CMK (cell line): ENCODE measurements around the gene LDB2.
A peak's percentile ranks its signal among the peaks of the same experiment; 100 is the strongest.
"Not testable (repeated sequence)": the region's sequence is repeated elsewhere in the genome, so short reads cannot be mapped to it uniquely, and the experiment has no call there.

ENCODE experiments used
- DNase-seq: peaks from one replicate; pipeline ENCODE4 v3.0.0-alpha.2; 2010; ENCODE audit warnings: low read depth

The LDB2 gene

GRCh38 chr4:16897991-16898827, at the start of gene LDB2:
Gene LDB2 (minus strand): TSS chr4:16898645.
- no peak for DNase-seq

- no peak for DNase-seq
Measured at GRCh38 chr4:16942491-16942890, 44.0 kb upstream of the LDB2 start.

GRCh38 chr4:16939178-16939577, 40.7 kb upstream of the LDB2 start:
- DNase-seq = no peak

GRCh38 chr4:16938512-16939040, 40.1 kb upstream of the LDB2 start:
- DNase-seq = no peak

- no peak for DNase-seq
Measured at GRCh38 chr4:16931339-16932305, 33.2 kb upstream of the LDB2 start.

GRCh38 chr4:16926214-16926613, 27.8 kb upstream of the LDB2 start:
- DNase-seq = no peak

- not testable (repeated sequence) for DNase-seq
Measured at GRCh38 chr4:16918716-16919115, 20.3 kb upstream of the LDB2 start.

GRCh38 chr4:16916719-16917337, 18.4 kb upstream of the LDB2 start:
- peak; percentile 42 for DNase-seq

- DNase-seq = no peak
Measured at GRCh38 chr4:16916031-16916430, 17.6 kb upstream of the LDB2 start.

GRCh38 chr4:16914208-16914607, 15.8 kb upstream of the LDB2 start:
- DNase-seq = no peak

GRCh38 chr4:16912896-16913295, 14.5 kb upstream of the LDB2 start:
- no peak for DNase-seq

- no peak for DNase-seq
Measured at GRCh38 chr4:16909281-16909680, 10.8 kb upstream of the LDB2 start.

GRCh38 chr4:16908377-16909021, 10.1 kb upstream of the LDB2 start:
- DNase-seq = no peak

- no peak for DNase-seq
Measured at GRCh38 chr4:16900325-16900724, 1.9 kb upstream of the LDB2 start.

- DNase-seq = no peak
Measured at GRCh38 chr4:16896881-16897750, 1.3 kb downstream of the LDB2 start.

- no peak for DNase-seq
Measured at GRCh38 chr4:16894406-16894805, 4.0 kb downstream of the LDB2 start.

- no peak for DNase-seq
Measured at GRCh38 chr4:16893141-16893651, 5.2 kb downstream of the LDB2 start.

- DNase-seq = peak; percentile 3
Measured at GRCh38 chr4:16890651-16891050, 7.8 kb downstream of the LDB2 start.

GRCh38 chr4:16889945-16890344, 8.5 kb downstream of the LDB2 start:
- no peak for DNase-seq

- DNase-seq = no peak
Measured at GRCh38 chr4:16887887-16888286, 10.6 kb downstream of the LDB2 start.
